Caco-2 (cell line): ENCODE measurements around the gene CTTNBP2NL. TPM values are rescaled to one million over a fixed set of nuclear protein-coding genes. Genes with fewer than 3 reads are reported as not detected.
"Not testable (repeated sequence)": the region's sequence is repeated elsewhere in the genome, so short reads cannot be mapped to it uniquely, and the experiment has no call there.

Source experiments
- BruUV-seq: library from RNA; stranded (reverse); fragments of 400-500 nt; replicated peaks from 2 replicates; lab custom pipeline; 2021; lab: Mats Ljungman, UMichigan
- CTCF ChIA-PET: fragments of 300-600 bp; sonication (Branson Sonifier 250); formaldehyde crosslinking; loops from one replicate; lab custom pipeline; 2022; ENCODE audit warnings: antibody characterized with exemption; lab: Charles Lee
- POLR2A ChIA-PET: fragments of 300-600 bp; sonication (Branson Sonifier 250); formaldehyde crosslinking; loops from one replicate; lab custom pipeline; 2022; ENCODE audit warnings: antibody characterized with exemption; lab: Charles Lee
- DNase-seq, 2 experiments: peaks; one replicate each; pipeline versions ENCODE4 v3.0.0 to v3.0.0-alpha.2; 2020 to 2022
- H3K27me3 ChIP-seq: replicated peaks from 2 replicates; pipeline ENCODE4 v1.6.0; 2011; ENCODE audit warnings: low read length; ENCODE audit not compliant: control insufficient read depth, insufficient read depth
- H3K36me3 ChIP-seq: 2 replicates; pipeline ENCODE4 v1.5.1; 2011; ENCODE audit warnings: low read length; ENCODE audit not compliant: control insufficient read depth, insufficient read depth
- H3K4me1 ChIP-seq: fragments of 250-450 bp; sonication (Bioruptor Pico); 2 replicates; pipeline ENCODE4 v1.5.1; 2020; ENCODE audit warnings: mild to moderate bottlenecking
- H3K4me3 ChIP-seq: 2 replicates; pipeline ENCODE4 v1.5.1; 2011; ENCODE audit warnings: low read depth, mild to moderate bottlenecking, control low read depth, low read length
- H3K9me3 ChIP-seq: fragments of 250-450 bp; sonication (Bioruptor Pico); 2 replicates; pipeline ENCODE4 v1.5.1; 2020; ENCODE audit warnings: mild to moderate bottlenecking, moderate library complexity
- H3K27ac Mint-ChIP-seq: one replicate; pipeline ENCODE4 v1.8.0; 2022; ENCODE audit warnings: mixed read lengths; ENCODE audit not compliant: unreplicated experiment
- H3K27me3 Mint-ChIP-seq: one replicate; pipeline ENCODE4 v1.8.0; 2022; ENCODE audit warnings: mixed read lengths; ENCODE audit not compliant: insufficient read depth, unreplicated experiment
- H3K36me3 Mint-ChIP-seq: one replicate; pipeline ENCODE4 v1.8.0; 2022; ENCODE audit warnings: mild to moderate bottlenecking, mixed read lengths; ENCODE audit not compliant: insufficient read depth, unreplicated experiment
- H3K4me1 Mint-ChIP-seq: one replicate; pipeline ENCODE4 v1.8.0; 2022; ENCODE audit warnings: low read depth, mixed read lengths; ENCODE audit not compliant: unreplicated experiment
- H3K4me3 Mint-ChIP-seq: one replicate; pipeline ENCODE4 v1.8.0; 2022; ENCODE audit warnings: mild to moderate bottlenecking, moderate library complexity, mixed read lengths; ENCODE audit not compliant: unreplicated experiment
- H3K9me3 Mint-ChIP-seq: one replicate; pipeline ENCODE4 v1.8.0; 2022; ENCODE audit warnings: mixed read lengths; ENCODE audit not compliant: unreplicated experiment
- CTCF ChIP-seq, 2 experiments: fragments of 200-600 bp in 1 of 2; IDR thresholded peaks; 1 replicate in 1 of 2; 2 replicates in 1 of 2; pipeline versions ENCODE4 v1.5.1 to v1.8.0; 2011 to 2022; ENCODE audit warnings: antibody characterized with exemption in 1 of 2, control low read depth in 1 of 2, inconsistent platforms in 1 of 2, low read depth in 1 of 2, low read length in 1 of 2, mild to moderate bottlenecking in 1 of 2, moderate library complexity in 1 of 2; ENCODE audit not compliant: insufficient read depth in 1 of 2, severe bottlenecking in 1 of 2, unreplicated experiment in 1 of 2
- intact Hi-C: fragments of 100-400 bp; cut with micrococcal nuclease; formaldehyde crosslinking; loops from one replicate; pipeline ENCODE4 v1.10.0; 2022; ENCODE audit not compliant: unreplicated experiment
- total RNA-seq: library from RNA; stranded (reverse); gene quantifications from 2 replicates; pipeline ENCODE4 v1.2.3, GENCODE V29; 2022

CTTNBP2NL gene
- total RNA-seq, 1 experiment from 2014 or later = 11.3 TPM

GRCh38 chr1:112466078-112466660 is 70.2 kb downstream of the CTTNBP2NL start:
- ChIA-PET CTCF (interaction anchor here (1.4 to 1.5 kb wide), 2 partner anchors 72 to 75 kb away, joined by 6 to 7 read pairs; no protein-coding TSS in a partner anchor), POLR2A (interaction anchor here (0.7 kb wide), 1 partner anchor 158 kb away, joined by 3 read pairs; no protein-coding TSS in a partner anchor)
- H3K4me3 Mint-ChIP-seq = peak overlapping the region; percentile 61
- TF ChIP-seq CTCF (IDR thresholded peaks at IDR 0.05; ENCODE audit: insufficient read depth in 1 of 2, low read depth in 1 of 2, low read length in 1 of 2, severe bottlenecking in 1 of 2, unreplicated experiment in 1 of 2) = peak; percentile 67 to 76
- Histone ChIP-seq H3K27me3 (no peaks in the 10 kb centered on the region), H3K36me3 (no peaks in the 10 kb centered on the region), H3K4me1 (peaks cover 5% of the 10 kb centered on the region; the same call in 1 of the 2 replicates), H3K9me3 (no peaks in the 10 kb centered on the region), H3K4me3 (peak overlapping the region; percentile 21; the same call in 1 of the 2 replicates)
- peaks cover 8% of the 10 kb centered on the region for H3K36me3 Mint-ChIP-seq
- peaks cover 8% of the 10 kb centered on the region for H3K4me1 Mint-ChIP-seq
- DNase-seq = peak; percentile 87 to 90
- H3K9me3 Mint-ChIP-seq = no peaks in the 10 kb centered on the region
- no peak overlapping the region for H3K27ac Mint-ChIP-seq
- H3K27me3 Mint-ChIP-seq = no peaks in the 10 kb centered on the region
- BruUV-seq = no TSS peak
- intact Hi-C loops = loop anchor here (1.0 kb wide), 1 partner anchor 75 kb away; no protein-coding TSS in a partner anchor

GRCh38 chr1:112470324-112470723 is 74.3 kb downstream of the CTTNBP2NL start:
- H3K4me1 ChIP-seq, H3K27ac Mint-ChIP-seq, H3K27me3 ChIP-seq, H3K36me3 ChIP-seq, BruUV-seq, H3K4me3 ChIP-seq, CTCF ChIA-PET, POLR2A ChIA-PET, intact Hi-C loops, H3K9me3 ChIP-seq, H3K27me3 Mint-ChIP-seq, H3K9me3 Mint-ChIP-seq, DNase-seq, H3K4me1 Mint-ChIP-seq, H3K36me3 Mint-ChIP-seq, H3K4me3 Mint-ChIP-seq: not testable (repeated sequence)

DNA sequence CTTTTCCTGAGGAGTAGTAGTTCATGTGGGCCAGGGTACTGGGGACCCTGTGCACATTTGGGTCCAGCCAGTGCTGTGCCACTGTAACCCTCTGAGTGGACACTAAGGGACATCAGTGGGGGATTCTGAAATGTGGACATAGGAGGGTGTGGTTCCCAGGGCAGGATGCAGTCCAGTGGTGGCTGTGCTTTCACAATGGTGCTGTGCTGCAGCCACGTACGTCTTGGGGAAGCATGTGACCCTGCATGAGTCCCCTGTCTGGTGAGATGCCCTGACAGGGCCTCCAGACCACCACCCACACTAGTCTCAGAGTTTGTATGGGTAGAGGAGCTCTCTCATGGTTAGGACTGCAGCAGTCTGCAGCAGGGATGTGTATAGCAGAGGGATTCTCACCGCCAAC is 75.0 kb downstream of the CTTNBP2NL start:
- H3K36me3 Mint-ChIP-seq = peaks cover 5% of the 10 kb centered on the region
- POLR2A ChIA-PET = no interaction called here

More for the DNA sequence above, 75.0 kb downstream of the CTTNBP2NL start:
- no peak for TF ChIP-seq CTCF (IDR thresholded peaks at IDR 0.05; ENCODE audit: insufficient read depth in 1 of 2, low read depth in 1 of 2, low read length in 1 of 2, severe bottlenecking in 1 of 2, unreplicated experiment in 1 of 2)
- H3K27me3 Mint-ChIP-seq = no peaks in the 10 kb centered on the region
- no peaks in the 10 kb centered on the region for H3K4me1 Mint-ChIP-seq
- H3K4me3 Mint-ChIP-seq = no peak overlapping the region
- 0 out of 2 replicates have a peak, but pooled peaks cover under 1% of the 10 kb centered on the region for H3K4me1 ChIP-seq
- H3K27me3 ChIP-seq = no peaks in the 10 kb centered on the region
- no peak for DNase-seq
- H3K4me3 ChIP-seq = no peak overlapping the region
- no TSS peak for BruUV-seq
- H3K36me3 ChIP-seq = no peaks in the 10 kb centered on the region
- intact Hi-C loops = no loop called here
- no peak overlapping the region for H3K27ac Mint-ChIP-seq
- no peaks in the 10 kb centered on the region for H3K9me3 Mint-ChIP-seq
- CTCF ChIA-PET = no interaction called here
- no peaks in the 10 kb centered on the region for H3K9me3 ChIP-seq
